ENCODE data around the gene PCGF1. TPM values are rescaled to one million over a fixed set of nuclear protein-coding genes. Genes with fewer than 3 reads are reported as not detected.

PCGF1 gene
- total and polyA plus RNA-seq, 2 experiments from 2014 or later, result 10.9 to 13.4 TPM

GRCh38 chr2:74536166-74536950, 28.9 kb upstream of the PCGF1 start (continued):
- TF ChIP-seq ZNF462 (CRISPR knock-in tag; IDR thresholded peaks at IDR 0.05) (no peak), EZH2phosphoT487 (IDR thresholded peaks at IDR 0.05; ENCODE audit: unreplicated experiment) (no peak), EZH2 (IDR thresholded peaks at IDR 0.05; ENCODE audit: low read depth, unreplicated experiment) (no peak), STAT1 (IDR thresholded peaks at IDR 0.05; ENCODE audit: unreplicated experiment) (no peak), CREB1 (CRISPR knock-in tag; IDR thresholded peaks at IDR 0.05; ENCODE audit: low read depth) (no peak), POLR2AphosphoS5 (IDR thresholded peaks at IDR 0.05; ENCODE audit: low read depth) (no peak), NANOG (IDR thresholded peaks at IDR 0.05; ENCODE audit: borderline replicate concordance) (no peak), JUNB (IDR thresholded peaks at IDR 0.05; ENCODE audit: unreplicated experiment) (no peak), ZNF331 (CRISPR knock-in tag; IDR thresholded peaks at IDR 0.05; ENCODE audit: low read depth) (no peak)

DNA sequence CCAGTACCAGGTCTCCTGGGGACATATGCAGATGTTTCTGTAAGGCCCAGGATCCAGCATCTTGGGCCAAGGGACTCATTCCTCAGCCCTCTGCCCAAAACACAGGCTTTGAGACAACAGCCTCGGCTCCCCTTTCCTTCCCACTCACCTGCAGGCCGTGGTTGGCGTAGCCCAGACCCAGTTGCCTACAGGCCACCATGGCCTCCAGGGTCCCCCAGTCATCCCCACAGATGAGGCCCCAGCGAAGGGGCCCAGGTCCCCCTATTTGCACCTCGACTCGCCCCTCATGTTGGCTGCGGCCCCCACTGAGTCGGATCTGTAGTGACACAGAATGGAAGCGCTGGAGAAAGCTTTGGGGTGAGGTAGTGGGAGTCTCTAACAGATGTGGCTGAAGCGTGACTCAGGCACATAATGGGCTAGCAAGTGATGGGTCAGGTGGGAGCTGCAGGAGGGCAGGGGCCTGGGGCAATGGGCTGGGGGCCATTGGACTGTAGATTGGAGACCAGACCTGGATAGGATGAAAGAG, 28.0 kb upstream of the PCGF1 start:
- H2AFZ ChIP-seq, result no peak overlapping the region
- H3K4me3 ChIP-seq, result no peak overlapping the region
- no peaks in the 10 kb centered on the region; the same call in 1 of the 2 replicates for H4K20me1 ChIP-seq (replicated peaks; ENCODE audit: insufficient read depth)
- H3K4me1 ChIP-seq (ENCODE audit: insufficient read depth), result no peaks in the 10 kb centered on the region; the same call in 1 of the 2 replicates
- ATAC-seq, result no peak
- H3K27ac ChIP-seq (ENCODE audit: low read depth), result no peak overlapping the region
- H3K27me3 Mint-ChIP-seq (ENCODE audit: insufficient read depth, low read depth, poor library complexity), result peaks cover 2% of the 10 kb centered on the region
- H3K27ac Mint-ChIP-seq, result no peak overlapping the region
- no peaks in the 10 kb centered on the region for H3K9me2 ChIP-seq (ENCODE audit: insufficient read depth)
- no peak overlapping the region for H3K4me2 ChIP-seq
- peaks cover 23% of the 10 kb centered on the region for H3K36me3 Mint-ChIP-seq (ENCODE audit: low read depth)
- H3K4me1 Mint-ChIP-seq, result peaks cover 5% of the 10 kb centered on the region
- TF ChIP-seq, protein P1, sequence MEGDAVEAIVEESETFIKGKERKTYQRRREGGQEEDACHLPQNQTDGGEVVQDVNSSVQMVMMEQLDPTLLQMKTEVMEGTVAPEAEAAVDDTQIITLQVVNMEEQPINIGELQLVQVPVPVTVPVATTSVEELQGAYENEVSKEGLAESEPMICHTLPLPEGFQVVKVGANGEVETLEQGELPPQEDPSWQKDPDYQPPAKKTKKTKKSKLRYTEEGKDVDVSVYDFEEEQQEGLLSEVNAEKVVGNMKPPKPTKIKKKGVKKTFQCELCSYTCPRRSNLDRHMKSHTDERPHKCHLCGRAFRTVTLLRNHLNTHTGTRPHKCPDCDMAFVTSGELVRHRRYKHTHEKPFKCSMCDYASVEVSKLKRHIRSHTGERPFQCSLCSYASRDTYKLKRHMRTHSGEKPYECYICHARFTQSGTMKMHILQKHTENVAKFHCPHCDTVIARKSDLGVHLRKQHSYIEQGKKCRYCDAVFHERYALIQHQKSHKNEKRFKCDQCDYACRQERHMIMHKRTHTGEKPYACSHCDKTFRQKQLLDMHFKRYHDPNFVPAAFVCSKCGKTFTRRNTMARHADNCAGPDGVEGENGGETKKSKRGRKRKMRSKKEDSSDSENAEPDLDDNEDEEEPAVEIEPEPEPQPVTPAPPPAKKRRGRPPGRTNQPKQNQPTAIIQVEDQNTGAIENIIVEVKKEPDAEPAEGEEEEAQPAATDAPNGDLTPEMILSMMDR (conservative IDR thresholded peaks at IDR 0.05; ENCODE audit: low read depth in 2 of 2), result no peak
- TF ChIP-seq, protein P2, sequence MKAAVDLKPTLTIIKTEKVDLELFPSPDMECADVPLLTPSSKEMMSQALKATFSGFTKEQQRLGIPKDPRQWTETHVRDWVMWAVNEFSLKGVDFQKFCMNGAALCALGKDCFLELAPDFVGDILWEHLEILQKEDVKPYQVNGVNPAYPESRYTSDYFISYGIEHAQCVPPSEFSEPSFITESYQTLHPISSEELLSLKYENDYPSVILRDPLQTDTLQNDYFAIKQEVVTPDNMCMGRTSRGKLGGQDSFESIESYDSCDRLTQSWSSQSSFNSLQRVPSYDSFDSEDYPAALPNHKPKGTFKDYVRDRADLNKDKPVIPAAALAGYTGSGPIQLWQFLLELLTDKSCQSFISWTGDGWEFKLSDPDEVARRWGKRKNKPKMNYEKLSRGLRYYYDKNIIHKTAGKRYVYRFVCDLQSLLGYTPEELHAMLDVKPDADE (IDR thresholded peaks at IDR 0.05), result no peak
- TF ChIP-seq CREB1 (CRISPR knock-in tag; IDR thresholded peaks at IDR 0.05; ENCODE audit: low read depth), result no peak
- no peak for TF ChIP-seq ZNF114 (CRISPR knock-in tag; IDR thresholded peaks at IDR 0.05)
- no peaks in the 10 kb centered on the region for H3K79me2 ChIP-seq (replicated peaks; ENCODE audit: insufficient read depth)
- H3K4me3 Mint-ChIP-seq, result no peak overlapping the region
- no peak for DNase-seq (ENCODE audit: low spot score)
- no peaks in the 10 kb centered on the region for H3K36me3 ChIP-seq (ENCODE audit: insufficient read depth)
- no peaks in the 10 kb centered on the region; the same call in 2 of the 3 replicates for H3K9me3 Mint-ChIP-seq
- 0 out of 2 replicates have a peak, but pooled peaks cover 2% of the 10 kb centered on the region for H3F3A ChIP-seq (replicated peaks; ENCODE audit: low read depth)
- no peaks in the 10 kb centered on the region for H3K27me3 ChIP-seq (ENCODE audit: insufficient read depth)
